ENCODE measurements around the gene SZT2. TPM values are rescaled to one million over a fixed set of nuclear protein-coding genes. Genes with fewer than 3 reads are reported as not detected.

Gene SZT2
- total RNA-seq, 4 donors from 2014 or later = 49.2 to 68.7 (median 57.3) TPM

DNA sequence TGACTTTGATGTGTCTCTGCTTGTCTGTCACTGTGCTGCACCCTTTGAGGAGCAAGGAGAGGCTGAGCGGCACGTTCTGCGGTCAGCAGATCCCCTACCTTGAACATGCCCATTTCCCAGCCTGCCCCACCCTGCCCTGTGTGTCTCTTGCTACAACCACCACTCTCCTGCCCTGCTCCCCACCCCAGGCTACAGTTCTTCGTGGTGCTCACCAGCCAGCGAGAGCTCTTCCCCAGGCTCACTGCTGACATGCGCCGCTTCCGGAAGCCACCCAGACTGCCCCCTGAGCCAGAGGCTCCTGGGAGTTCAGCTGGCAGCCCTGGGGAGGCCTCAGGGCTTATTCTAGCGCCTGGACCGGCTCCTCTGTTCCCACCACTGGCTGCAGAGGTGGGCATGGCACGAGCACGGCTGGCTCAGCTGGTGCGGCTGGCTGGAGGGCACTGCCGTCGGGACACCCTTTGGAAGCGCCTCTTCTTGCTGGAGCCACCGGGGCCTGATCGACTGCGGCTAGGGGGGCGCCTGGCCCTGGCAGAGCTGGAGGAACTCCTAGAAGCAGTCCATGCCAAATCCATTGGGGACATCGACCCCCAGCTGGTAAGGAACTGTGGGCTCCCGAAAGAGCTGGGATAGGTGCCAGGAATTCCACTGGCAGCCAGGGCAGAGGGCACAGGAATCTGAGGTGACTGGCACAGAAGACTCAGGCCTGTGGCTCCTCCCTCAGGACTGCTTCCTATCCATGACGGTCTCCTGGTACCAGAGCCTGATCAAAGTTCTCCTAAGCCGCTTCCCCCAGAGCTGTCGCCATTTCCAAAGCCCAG lies 58.4 kb downstream of the SZT2 start:
- no peak overlapping the region for H3K27ac ChIP-seq
- DNase-seq (ENCODE audit: low spot score in 2 of 2) = no peak
- H3K4me3 ChIP-seq = no peak overlapping the region
- H3K27me3 ChIP-seq = no peaks in the 10 kb centered on the region
- peaks cover 5 to 93% (median 32%) of the 10 kb centered on the region in 3 donors for H3K36me3 ChIP-seq
- no peaks in the 10 kb centered on the region for H3K9me3 ChIP-seq
- H3K4me1 ChIP-seq = peaks cover 0 to 12% (median 2%) of the 10 kb centered on the region in 4 donors
- 79 to 86% methylated on average over 13 to 15 of the region's 25 CpGs for WGBS, 2 donors
- TF ChIP-seq, protein P1, sequence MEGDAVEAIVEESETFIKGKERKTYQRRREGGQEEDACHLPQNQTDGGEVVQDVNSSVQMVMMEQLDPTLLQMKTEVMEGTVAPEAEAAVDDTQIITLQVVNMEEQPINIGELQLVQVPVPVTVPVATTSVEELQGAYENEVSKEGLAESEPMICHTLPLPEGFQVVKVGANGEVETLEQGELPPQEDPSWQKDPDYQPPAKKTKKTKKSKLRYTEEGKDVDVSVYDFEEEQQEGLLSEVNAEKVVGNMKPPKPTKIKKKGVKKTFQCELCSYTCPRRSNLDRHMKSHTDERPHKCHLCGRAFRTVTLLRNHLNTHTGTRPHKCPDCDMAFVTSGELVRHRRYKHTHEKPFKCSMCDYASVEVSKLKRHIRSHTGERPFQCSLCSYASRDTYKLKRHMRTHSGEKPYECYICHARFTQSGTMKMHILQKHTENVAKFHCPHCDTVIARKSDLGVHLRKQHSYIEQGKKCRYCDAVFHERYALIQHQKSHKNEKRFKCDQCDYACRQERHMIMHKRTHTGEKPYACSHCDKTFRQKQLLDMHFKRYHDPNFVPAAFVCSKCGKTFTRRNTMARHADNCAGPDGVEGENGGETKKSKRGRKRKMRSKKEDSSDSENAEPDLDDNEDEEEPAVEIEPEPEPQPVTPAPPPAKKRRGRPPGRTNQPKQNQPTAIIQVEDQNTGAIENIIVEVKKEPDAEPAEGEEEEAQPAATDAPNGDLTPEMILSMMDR (IDR thresholded peaks at IDR 0.05) = no peak
- no peak for TF ChIP-seq EP300 (IDR thresholded peaks at IDR 0.05)
- no peak for TF ChIP-seq POLR2A (IDR thresholded peaks at IDR 0.05)

DNA sequence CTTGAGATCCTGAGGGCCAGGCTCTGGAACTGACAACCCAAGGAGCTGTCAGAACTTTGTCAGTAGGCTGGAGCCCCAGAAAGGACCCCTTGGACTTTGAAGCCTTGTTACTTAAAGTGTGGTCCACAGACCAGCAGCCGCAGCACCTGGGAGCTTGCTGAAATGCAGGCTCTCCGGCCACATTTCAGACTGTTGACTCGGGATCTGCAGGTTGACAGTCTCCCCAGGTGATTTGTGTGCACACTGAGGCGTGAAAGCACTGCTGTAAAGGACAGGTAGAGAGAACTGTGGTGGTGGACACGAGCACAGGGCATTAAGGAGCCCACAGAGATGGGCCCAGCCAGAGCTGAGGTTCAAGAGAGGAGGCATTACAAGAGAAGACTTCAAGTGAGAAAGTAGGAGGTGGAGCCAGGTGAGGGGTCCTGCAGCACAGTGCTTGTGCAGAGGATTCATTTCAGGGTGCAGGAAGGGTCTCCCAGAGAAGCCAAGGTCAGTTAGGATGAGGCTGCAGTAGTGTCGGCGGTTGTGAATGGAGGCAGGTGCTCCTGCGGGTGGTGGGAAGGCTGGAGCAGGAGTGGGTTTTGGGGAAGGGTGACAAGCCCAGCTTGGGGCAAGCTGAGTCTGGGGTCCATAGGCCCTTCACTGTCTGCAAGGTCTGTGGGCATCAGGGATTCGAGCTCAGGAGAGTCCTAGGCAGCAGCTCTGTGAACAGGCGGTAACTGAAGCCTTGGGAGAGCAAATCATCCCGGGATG lies 59.4 kb downstream of the SZT2 start:
- no peak for DNase-seq (ENCODE audit: low spot score in 2 of 2)
- peaks cover 0 to 15% (median 3%) of the 10 kb centered on the region in 4 donors for H3K4me1 ChIP-seq
- WGBS, 2 donors = 87 to 89% methylated on average over 11 of the region's 11 CpGs
- H3K9me3 ChIP-seq = no peaks in the 10 kb centered on the region
- no peak overlapping the region for H3K27ac ChIP-seq
- H3K4me3 ChIP-seq = no peak overlapping the region
- TF ChIP-seq POLR2A (IDR thresholded peaks at IDR 0.05) (no peak), EP300 (IDR thresholded peaks at IDR 0.05) (no peak)
- TF ChIP-seq, protein P1 (IDR thresholded peaks at IDR 0.05) = no peak
- peaks cover 0 to 82% (median 24%) of the 10 kb centered on the region in 3 donors for H3K36me3 ChIP-seq
- H3K27me3 ChIP-seq = no peaks in the 10 kb centered on the region

DNA sequence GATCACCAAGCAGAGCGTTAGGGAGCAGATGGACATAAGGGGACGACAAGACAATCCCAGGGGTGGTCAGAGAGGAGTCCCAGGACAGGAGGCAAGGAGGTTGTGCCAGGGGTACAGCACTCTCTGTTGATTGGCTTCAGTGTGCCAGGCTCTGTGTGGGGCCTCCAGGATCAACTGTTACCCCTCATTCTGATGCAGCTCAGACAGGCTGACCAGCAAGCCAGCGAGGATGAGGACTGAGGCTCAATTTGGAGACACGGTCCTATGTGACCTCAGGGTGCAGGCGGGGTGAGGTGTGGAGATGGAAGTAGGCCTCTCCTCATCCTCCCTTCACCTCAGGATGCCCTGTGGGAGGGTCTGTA lies 60.0 kb downstream of the SZT2 start:
- no peak for TF ChIP-seq EP300 (IDR thresholded peaks at IDR 0.05)
- TF ChIP-seq POLR2A (IDR thresholded peaks at IDR 0.05) = no peak
- TF ChIP-seq, protein P1 (IDR thresholded peaks at IDR 0.05) = no peak
- Histone ChIP-seq H3K9me3 (no peaks in the 10 kb centered on the region), H3K27ac (no peak overlapping the region), H3K4me3 (no peak overlapping the region), H3K27me3 (no peaks in the 10 kb centered on the region), H3K36me3 (peaks cover 0 to 77% (median 20%) of the 10 kb centered on the region in 3 donors), H3K4me1 (peaks cover 0 to 18% (median 4%) of the 10 kb centered on the region in 4 donors)
- 68 to 83% methylated on average over 3 to 5 of the region's 5 CpGs for WGBS, 2 donors
- DNase-seq (ENCODE audit: low spot score in 2 of 2) = no peak

DNA sequence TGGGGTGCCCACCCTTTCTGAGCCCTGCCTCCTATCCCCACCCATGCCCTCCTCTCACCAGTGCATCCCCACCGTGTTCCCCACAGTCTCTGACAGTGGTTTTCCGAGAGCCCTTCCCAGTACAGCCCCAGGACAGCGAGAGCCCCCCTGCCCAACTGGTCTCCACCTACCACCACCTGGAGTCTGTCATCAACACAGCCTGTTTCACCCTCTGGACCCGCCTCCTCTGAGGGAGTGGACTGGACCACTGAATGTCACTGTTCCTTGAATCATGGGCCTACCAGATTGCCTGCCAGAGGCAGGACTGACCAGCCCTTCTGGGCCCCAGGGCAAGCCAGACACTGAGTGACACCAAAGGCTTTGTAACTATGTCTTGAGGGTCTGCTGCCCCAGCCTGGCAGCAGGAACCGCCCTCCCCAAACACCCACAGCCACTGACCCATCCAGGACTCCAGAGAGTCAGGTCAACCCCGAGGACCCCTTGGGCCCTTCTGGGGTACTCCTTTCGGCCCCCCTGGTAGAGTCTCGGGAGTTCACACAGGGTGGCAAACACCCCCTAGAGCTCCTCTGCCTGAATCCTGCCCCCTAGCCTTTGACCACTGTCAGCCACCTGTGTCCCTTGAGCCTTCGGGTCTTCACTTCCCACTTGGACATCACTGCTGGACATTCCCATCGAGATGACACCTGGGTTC lies 60.7 kb downstream of the SZT2 start:
- H3K27me3 ChIP-seq = no peaks in the 10 kb centered on the region
- peaks cover 0 to 20% (median 6%) of the 10 kb centered on the region in 4 donors for H3K4me1 ChIP-seq
- H3K9me3 ChIP-seq = no peaks in the 10 kb centered on the region
- no peak overlapping the region for H3K27ac ChIP-seq
- TF ChIP-seq EP300 (IDR thresholded peaks at IDR 0.05) (no peak), POLR2A (IDR thresholded peaks at IDR 0.05) (no peak)
- TF ChIP-seq, protein P1 (IDR thresholded peaks at IDR 0.05) = no peak
- 85 to 91% methylated on average over 10 of the region's 10 CpGs for WGBS, 2 donors
- DNase-seq (ENCODE audit: low spot score in 2 of 2) = no peak
- peaks cover 0 to 70% (median 20%) of the 10 kb centered on the region in 3 donors for H3K36me3 ChIP-seq
- H3K4me3 ChIP-seq = no peak overlapping the region

All from tibial nerve (tissue), 4 donors.